ENCODE data around the gene DENND1A.
A peak's percentile ranks its signal among the peaks of the same experiment; 100 is the strongest.

DENND1A gene

DNA sequence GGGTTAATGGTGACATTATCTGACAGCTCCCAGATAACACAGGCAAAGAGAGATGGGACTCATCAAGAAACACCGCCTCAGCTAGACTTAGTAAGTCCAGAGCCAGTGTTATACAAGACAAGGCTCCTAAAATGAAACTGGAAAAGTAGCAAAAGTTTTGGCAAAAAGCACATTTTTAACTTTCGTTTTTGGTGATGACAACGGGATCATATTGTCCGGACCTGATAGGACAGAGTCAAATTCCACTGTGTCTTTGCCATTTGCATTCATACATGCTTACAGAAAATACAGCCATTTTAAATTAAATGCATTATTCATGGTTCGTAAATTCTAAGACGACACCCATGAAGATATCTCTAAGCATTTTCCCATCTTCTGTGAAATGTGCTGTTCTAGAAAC is 421.9 kb downstream of the DENND1A start:
- peak overlapping the region; percentile 22 for H3K4me3 ChIP-seq (ENCODE audit: low read depth, low read length)
- TF ChIP-seq, protein P1, sequence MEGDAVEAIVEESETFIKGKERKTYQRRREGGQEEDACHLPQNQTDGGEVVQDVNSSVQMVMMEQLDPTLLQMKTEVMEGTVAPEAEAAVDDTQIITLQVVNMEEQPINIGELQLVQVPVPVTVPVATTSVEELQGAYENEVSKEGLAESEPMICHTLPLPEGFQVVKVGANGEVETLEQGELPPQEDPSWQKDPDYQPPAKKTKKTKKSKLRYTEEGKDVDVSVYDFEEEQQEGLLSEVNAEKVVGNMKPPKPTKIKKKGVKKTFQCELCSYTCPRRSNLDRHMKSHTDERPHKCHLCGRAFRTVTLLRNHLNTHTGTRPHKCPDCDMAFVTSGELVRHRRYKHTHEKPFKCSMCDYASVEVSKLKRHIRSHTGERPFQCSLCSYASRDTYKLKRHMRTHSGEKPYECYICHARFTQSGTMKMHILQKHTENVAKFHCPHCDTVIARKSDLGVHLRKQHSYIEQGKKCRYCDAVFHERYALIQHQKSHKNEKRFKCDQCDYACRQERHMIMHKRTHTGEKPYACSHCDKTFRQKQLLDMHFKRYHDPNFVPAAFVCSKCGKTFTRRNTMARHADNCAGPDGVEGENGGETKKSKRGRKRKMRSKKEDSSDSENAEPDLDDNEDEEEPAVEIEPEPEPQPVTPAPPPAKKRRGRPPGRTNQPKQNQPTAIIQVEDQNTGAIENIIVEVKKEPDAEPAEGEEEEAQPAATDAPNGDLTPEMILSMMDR (conservative IDR thresholded peaks at IDR 0.05; ENCODE audit: low read depth, low read length) = no peak
- peak; percentile 23 for DNase-seq (ENCODE audit: low read depth)

DNA sequence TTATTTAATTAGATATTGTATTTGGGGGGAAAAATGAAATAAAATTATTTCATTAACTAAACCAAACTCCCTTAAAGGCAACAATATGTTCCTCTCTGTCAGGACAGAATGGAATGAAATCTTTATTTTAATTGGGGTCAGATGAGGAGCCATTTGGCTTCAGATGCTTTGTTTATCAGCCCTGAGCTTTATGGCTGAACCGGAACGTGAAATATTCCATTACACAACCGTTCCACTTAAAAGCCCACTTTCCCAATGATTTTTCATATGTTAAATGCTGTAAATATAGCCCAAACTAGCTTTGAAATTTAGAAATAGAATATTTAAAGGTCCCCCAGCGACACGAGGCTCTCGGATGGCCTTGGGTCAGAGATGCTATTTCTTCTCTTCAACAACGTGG is 424.4 kb downstream of the DENND1A start:
- no peak overlapping the region for H3K4me3 ChIP-seq (ENCODE audit: low read depth, low read length)
- TF ChIP-seq, protein P1 (conservative IDR thresholded peaks at IDR 0.05; ENCODE audit: low read depth, low read length) = no peak
- no peak for DNase-seq (ENCODE audit: low read depth)

DNA sequence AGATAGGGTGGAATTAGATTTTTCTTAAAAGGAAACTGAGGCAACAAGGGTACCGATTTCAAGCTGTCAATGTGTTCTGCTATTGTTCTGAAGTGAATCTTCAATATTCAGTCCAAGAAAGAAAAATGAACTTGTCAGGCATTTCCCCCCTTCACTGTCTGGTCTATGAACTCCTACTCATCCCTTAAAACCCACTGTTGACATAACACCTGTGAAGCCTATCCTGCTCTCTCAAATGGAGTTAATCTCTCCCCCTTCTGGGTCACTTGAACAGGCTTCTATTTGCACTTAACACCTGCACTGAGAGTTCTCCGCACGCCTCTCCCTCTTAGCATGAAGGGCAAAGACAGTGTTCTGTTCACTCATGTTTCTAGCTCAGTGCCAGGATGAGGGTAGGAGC is 429.6 kb downstream of the DENND1A start:
- TF ChIP-seq, protein P1 (conservative IDR thresholded peaks at IDR 0.05; ENCODE audit: low read depth, low read length) = no peak

DNA sequence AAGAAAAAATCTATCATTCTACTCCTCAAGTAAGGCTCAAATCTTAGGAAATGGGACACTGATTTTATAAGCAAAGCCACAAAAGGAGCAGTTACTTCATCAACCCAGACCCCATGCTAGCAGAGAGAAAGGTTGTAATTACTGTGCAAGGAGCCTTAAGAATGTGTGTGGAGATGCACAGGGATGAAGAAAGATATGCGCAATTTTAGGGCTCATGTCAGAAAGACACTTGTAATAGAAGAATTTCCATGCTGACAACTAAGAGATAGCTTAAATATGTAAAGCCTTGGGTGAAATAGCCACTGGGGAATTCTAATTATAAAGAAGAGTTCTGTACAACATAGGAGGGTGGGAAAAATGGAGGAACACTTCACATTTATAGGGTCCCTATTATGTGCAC is 432.1 kb downstream of the DENND1A start:
- no peak overlapping the region for H3K4me3 ChIP-seq (ENCODE audit: low read depth, low read length)
- TF ChIP-seq, protein P1 (conservative IDR thresholded peaks at IDR 0.05; ENCODE audit: low read depth, low read length) = no peak
- DNase-seq (ENCODE audit: low read depth) = no peak

More for the DNA sequence above, 429.6 kb downstream of the DENND1A start:
- DNase-seq (ENCODE audit: low read depth) = no peak
- H3K4me3 ChIP-seq (ENCODE audit: low read depth, low read length) = no peak overlapping the region

DNA sequence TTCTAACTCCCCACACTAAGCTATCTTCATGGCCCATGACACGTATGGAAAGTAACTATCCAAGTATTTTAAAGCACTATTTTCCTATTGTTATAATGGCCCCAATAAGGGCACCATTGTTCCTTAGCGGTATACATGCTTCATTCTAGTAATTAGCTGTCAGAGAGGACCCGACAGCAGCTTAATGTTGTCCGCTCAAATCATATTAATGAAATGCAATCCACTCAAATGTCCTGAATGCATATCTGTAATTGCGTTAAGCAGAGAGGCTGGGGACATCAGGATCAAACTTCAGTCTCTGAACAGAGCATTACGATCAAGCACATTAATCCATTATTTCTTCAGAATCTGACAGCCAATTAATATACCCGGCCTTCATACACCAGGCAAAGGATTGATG is 434.2 kb downstream of the DENND1A start:
- TF ChIP-seq, protein P1 (conservative IDR thresholded peaks at IDR 0.05; ENCODE audit: low read depth, low read length) = no peak
- no peak for DNase-seq (ENCODE audit: low read depth)
- H3K4me3 ChIP-seq (ENCODE audit: low read depth, low read length) = no peak overlapping the region

DNA sequence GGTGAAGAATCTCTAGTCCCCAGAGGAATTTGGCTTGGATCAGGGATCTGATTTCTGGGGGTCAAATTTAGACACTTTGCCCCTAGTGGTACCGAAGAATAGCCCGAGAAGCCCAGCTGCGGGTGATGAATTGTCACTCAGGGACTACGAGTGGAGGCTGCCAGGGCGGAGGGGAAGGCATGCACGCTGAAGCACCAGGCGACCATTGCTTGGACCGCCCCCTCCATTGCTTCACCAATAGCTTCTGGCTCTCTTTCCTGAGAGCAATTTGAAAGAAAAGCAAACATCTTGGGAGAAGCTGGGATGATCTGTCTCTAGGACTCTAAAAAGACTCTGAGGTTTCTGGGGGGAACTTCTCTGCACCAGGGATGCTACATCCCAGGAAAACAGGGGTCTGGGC is 436.3 kb downstream of the DENND1A start:
- DNase-seq (ENCODE audit: low read depth) = peak; percentile 7
- TF ChIP-seq, protein P1 (conservative IDR thresholded peaks at IDR 0.05; ENCODE audit: low read depth, low read length) = no peak

DNA sequence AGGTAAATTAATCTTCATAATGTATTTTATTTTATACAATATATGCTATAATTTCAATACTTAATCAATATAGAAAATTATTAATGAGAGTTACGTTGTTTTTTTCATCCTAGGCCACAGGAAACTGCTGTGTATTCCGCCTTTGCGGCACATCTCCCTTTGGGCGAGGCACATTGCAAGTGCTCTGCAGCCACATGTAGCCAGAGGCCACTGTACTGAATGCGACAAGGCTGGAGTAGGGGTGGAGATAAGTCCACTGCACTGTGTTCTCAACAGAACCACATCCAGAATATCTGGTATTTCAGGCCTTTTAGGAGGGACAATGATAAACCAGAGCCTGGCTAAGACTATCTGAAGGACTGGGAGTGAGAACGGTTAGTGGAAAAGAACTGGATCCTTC is 439.2 kb downstream of the DENND1A start:
- TF ChIP-seq, protein P1 (conservative IDR thresholded peaks at IDR 0.05; ENCODE audit: low read depth, low read length) = no peak
- H3K4me3 ChIP-seq (ENCODE audit: low read depth, low read length) = no peak overlapping the region
- DNase-seq (ENCODE audit: low read depth) = no peak

More for the DNA sequence above, 436.3 kb downstream of the DENND1A start:
- H3K4me3 ChIP-seq (ENCODE audit: low read depth, low read length) = no peak overlapping the region
